HG02852 (cell line): Measurements from ENCODE around the gene SHC3.

ENCODE experiments used
- ATAC-seq: cut with Tn5 transposase; IDR thresholded peaks from one replicate; pipeline ENCODE4 v1.9.1; 2021; ENCODE audit warnings: mild to moderate bottlenecking, moderate library complexity; ENCODE audit not compliant: unreplicated experiment

Gene SHC3

DNA sequence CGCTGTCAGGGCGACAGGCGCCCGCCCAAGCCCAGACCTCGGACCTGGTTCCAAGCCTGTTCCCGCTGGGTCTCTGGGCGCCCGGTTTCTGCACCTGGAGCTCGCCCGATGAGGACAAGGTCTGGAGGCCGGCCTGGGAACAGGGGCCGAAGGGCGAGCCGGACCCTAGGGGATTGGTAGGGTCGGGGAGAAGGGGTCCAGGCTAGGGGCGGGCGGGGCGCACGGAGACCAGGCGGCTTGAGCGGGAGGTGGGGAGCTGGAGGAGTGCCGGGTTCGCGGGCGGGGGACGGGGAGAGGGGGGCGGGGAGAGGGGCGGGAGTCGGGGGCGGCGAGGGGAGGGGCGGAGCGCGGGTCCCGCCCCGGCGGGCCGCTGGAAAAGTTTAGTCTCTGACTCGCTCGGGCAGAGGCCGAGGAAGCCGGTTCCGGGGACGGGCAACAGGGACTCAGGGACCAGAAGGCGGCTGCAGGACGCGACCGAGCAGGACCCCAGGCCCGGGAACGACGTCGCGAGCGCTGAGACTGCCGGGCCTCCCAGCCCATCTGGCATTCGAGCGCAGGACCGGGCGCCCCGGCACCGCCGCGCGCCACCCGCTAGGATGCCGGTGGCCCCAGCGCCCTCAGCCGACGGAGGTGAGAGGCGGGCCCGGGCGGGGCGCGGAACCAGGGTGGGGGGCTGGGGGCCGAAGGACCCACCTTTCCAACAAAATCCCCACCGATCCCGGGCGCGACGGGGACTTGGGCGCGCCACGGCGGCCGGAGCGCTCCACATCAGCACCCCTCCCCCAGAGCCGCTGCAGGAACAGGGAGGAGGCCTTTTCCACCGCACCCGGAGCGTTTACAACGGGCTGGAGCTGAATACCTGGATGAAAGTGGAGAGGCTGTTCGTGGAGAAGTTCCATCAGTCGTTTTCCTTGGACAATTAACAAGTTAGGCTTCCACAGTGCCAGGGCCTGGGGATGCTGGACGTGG lies 187.3 kb downstream of the SHC3 start, which contains the start of gene S1PR3:
TSS of gene S1PR3 (plus strand) at position 403 of the 969 bp plus-strand sequence. CDS start 9,733 bp downstream, outside the sequence.
- no peak for ATAC-seq

DNA sequence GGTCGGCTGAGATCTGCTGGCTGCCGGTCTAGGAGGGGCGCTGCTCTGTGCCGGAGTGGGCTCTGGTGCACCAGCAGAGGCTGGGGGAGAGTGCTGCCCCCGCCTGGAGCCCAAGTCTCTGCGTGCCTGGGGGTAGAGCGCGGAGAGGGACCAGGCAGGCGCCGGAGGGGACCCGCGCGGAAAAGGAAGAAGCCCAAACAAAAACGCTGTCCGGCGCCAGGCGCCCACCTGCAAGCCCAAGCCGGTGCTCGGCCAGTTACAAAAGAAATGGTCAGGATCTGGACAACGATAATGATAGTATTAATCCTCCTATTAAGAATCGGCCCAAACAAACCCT lies 187.9 kb downstream of the SHC3 start:
- no peak for ATAC-seq

DNA sequence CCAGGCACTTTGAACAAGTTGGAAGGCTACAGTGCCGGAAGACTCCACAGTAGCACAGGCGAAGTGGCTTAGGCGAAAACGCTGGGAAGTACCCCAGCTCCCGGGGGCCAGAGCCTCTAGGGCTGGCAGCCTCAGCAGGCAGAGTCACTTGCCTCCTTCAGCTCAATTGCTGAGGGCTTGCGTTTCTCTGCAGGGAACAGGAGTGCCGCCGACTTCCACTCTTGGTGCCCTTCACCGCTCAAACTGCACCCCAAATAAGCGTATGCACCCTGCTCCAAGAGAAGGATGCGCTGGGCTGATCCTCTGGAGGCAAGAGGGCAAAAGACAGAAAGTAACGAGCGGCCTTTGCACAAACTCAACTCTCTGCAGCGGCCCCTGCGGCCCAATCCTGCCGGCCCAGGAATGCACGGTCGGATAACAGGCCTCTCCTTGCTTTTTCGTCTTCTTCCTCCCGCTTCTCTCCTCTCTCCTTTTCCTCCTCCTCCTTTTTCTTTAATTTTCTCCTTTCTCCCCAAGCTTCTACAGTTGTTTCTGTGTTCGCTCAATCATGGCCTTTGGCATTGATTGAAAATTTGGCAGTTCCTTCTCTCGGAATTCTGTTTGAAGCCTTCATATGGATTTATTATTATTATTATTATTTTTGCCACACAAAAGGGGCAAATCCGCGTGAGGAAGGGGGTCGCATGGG lies 188.4 kb downstream of the SHC3 start:
- ATAC-seq, result no peak

GRCh38 chr9:88988796-88989641 lies 189.6 kb downstream of the SHC3 start:
- no peak for ATAC-seq

GRCh38 chr9:88987661-88988060 lies 191.0 kb downstream of the SHC3 start:
- ATAC-seq, result no peak

DNA sequence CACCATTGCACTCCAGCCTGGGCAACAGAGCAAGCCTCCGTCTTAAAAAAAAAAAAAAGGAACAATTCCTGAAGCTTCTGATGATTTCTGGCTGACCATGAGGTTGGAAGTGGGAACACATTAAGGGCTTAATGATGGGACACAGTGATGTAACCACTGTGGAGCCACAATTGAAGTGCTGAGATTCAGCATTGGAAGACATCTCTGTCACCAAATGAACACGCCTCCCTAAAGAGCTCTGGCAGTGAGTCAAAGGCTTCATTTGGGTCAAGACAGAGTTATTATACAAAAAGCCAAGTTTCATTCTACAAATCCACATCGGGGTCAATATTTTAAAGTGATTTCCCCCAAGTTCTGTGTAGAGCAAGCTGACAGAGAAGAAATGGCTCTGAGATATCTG lies 191.8 kb downstream of the SHC3 start:
- ATAC-seq, result no peak

- no peak for ATAC-seq
These were observed 193.0 kb downstream of the SHC3 start for GRCh38 chr9:88985616-88986015.

DNA sequence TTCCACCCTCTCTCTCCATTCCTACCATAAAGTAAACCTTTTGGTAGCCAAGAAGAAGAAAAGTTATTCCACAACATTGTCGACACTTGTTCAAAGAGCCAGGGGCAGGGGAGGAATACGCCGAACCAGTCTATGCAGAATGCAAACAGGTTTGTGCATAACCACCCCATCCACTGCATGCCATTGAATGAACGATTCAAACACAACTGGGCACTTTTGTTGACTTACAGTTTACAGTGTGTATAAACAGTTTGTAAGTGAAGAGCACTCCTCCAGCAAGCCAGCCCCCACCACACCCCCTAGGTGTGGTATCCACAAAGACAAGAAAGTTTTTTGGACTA lies 194.1 kb downstream of the SHC3 start:
- no peak for ATAC-seq

DNA sequence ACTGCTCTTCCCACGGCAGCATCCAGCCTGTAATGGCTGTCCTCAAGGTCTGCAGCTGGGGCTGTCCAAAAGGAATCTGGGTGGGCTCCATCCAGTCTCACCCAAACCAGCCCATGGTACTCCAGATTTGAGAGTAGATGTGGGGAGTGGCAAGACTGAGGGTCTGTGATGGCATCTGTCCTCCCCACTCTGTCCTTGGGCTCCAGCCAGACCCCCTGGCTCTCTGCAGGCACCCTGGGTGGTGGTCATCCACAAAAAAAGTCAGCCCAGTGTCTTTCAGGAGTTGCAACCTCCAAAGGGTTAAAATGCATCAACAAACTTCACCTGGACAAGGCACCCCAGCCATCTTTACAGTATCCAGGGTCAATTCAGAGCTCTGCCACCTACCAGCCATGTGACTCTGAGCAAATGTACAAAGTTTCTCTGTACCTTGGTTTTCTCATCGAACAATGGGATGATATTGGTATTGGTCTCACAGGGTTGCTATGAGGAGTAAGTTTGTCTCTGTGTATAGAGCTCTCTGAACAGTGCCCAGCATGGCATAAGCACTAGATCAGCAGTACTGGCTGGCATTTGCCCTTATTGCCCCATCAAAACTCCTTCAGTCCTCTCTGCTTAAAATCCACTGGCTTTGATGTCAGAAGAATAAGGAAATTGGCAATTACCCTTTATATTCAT lies 194.6 kb downstream of the SHC3 start:
- ATAC-seq, result no peak

GRCh38 chr9:88980740-88981203 lies 197.8 kb downstream of the SHC3 start:
- ATAC-seq, result no peak

DNA sequence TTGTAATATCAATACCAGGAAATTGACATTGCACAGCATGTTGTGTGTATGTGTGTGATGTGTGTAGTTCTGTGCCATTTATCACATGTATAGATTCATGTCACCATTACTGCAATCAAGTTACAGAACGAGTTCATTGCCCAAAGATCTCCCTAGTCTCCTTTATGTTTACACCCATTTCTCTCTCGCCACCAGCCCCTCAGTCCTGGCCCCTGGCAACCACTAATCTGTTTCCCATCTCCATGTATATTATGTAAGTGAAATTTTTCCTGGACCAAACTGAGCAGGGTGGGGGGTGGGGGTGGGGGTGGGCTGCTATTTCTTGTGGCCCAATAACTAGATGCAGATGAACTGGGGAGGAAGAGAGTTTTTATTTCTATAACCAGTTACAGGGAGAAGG lies 198.8 kb downstream of the SHC3 start:
- no peak for ATAC-seq

GRCh38 chr9:88979021-88979420 lies 199.6 kb downstream of the SHC3 start:
- no peak for ATAC-seq

- ATAC-seq, result no peak
These were observed 200.6 kb downstream of the SHC3 start for GRCh38 chr9:88978034-88978433.

- ATAC-seq, result no peak
These were observed 201.7 kb downstream of the SHC3 start for GRCh38 chr9:88976890-88977257.

DNA sequence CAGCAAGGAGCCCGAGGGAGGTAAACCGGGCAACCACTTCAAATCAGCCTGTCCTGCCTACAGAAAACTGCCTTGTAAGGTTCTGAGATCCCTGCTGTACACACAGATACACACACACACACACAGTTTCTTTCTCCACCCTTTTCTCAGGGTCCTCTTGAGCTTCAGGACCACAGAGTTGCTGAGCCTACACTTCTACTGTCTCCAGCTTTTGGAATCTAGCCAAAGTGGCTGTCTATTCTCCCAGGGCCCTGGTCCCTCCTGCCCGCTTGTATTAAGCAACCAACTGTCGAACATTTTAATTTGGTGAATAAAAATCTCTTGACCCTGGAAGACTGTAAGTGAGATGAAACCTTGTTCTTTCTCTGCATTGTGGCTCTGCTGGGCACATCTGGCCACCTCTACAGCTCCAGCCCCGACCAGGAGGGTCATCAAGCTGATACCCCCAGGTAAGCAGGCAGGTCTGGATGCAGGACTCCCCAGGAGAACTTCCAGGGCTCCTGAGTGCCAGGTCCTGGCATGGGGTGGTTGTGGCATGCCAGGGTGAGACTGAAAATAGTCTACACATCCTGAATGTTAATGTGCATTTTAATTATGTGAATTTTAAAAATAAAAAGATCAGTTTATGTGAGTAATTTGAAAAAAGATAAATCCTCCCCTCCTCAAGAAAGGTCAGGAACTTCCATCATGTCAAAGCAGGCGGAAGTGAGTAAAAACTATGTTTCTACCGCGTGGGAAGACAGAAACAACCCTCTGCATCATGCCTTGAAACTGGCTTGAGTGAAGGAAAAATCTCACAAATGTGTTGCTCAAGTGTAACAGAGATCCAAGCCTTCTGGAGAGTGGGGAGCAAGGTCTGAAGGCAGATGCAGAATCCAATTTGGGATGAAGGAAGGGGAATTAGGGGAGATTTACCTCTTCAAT lies 202.4 kb downstream of the SHC3 start:
- ATAC-seq, result no peak

- ATAC-seq, result no peak
These were observed 204.0 kb downstream of the SHC3 start for GRCh38 chr9:88974641-88975040.

- no peak for ATAC-seq
These were observed 205.2 kb downstream of the SHC3 start for GRCh38 chr9:88973281-88974045.

DNA sequence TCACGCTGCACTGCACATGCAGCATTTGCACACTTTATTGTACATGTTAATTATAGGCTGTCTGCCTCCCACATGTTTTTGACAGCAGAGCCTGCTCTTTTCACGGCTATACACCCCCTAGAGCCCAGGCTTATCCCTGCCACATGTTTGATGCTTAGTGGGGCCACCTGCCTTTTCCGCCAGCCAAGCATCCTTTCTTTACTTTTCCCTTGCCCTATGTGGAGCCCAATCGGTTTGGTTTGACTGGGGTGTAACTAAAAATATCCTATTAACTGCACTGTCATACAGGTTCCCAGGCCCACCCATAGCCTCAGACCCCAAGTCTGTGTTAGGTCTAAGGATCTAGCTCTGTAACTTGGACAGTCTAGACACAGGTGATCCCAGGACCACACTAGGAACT lies 206.2 kb downstream of the SHC3 start:
- no peak for ATAC-seq
